CD4-positive, alpha-beta memory T cell (primary cell): ENCODE data around the gene HIPK2. TPM values are rescaled to one million over a fixed set of nuclear protein-coding genes. Genes with fewer than 3 reads are reported as not detected.

ENCODE experiments used
- CTCF ChIA-PET: fragments of 350-600 bp; sonication (Branson Sonifier 250); formaldehyde crosslinking; loops from one replicate; lab custom pipeline; 2021; ENCODE audit warnings: inconsistent platforms; ENCODE audit not compliant: partially characterized antibody; lab: Charles Lee
- POLR2A ChIA-PET: fragments of 350-600 bp; sonication (Branson Sonifier 250); formaldehyde crosslinking; loops from one replicate; lab custom pipeline; 2021; ENCODE audit not compliant: partially characterized antibody; lab: Charles Lee
- DNase-seq, 5 donors: peaks; one replicate each; pipeline versions ENCODE4 v3.0.0 to v3.0.0-alpha.2; 2020 to 2022; ENCODE audit warnings: mixed read lengths in 1 of 5
- H3K27ac ChIP-seq: one replicate; pipeline ENCODE4 v1.7.0; 2013; ENCODE audit warnings: low read depth, low read length
- H3K27me3 ChIP-seq: 2 replicates; pipeline ENCODE4 v1.7.0; 2013; ENCODE audit warnings: mild to moderate bottlenecking, low read length, moderate library complexity; ENCODE audit not compliant: insufficient read depth
- H3K36me3 ChIP-seq: 2 replicates; pipeline ENCODE4 v1.7.0; 2013; ENCODE audit warnings: mild to moderate bottlenecking, low read length, moderate library complexity; ENCODE audit not compliant: insufficient read depth
- H3K4me1 ChIP-seq: 2 replicates; pipeline ENCODE4 v1.7.0; 2013; ENCODE audit warnings: mild to moderate bottlenecking, low read length, moderate library complexity; ENCODE audit not compliant: insufficient read depth
- H3K4me3 ChIP-seq, 2 donors: one replicate each; pipeline ENCODE4 v1.7.0; 2013; ENCODE audit warnings: low read length in 2 of 2, mild to moderate bottlenecking in 1 of 2
- H3K9me3 ChIP-seq, 2 donors: one replicate each; pipeline ENCODE4 v1.7.0; 2013; ENCODE audit warnings: low read length in 2 of 2, control low read depth in 1 of 2; ENCODE audit not compliant: control insufficient read depth in 1 of 2
- H3K27ac Mint-ChIP-seq, 7 donors: one replicate each; pipeline ENCODE4 v1.8.0; 2020 to 2021; ENCODE audit warnings: mixed read lengths in 7 of 7, mild to moderate bottlenecking in 6 of 7, inconsistent platforms in 3 of 7, moderate library complexity in 3 of 7
- H3K27me3 Mint-ChIP-seq, 2 donors: one replicate each; pipeline ENCODE4 v1.8.0; 2020 to 2021; ENCODE audit warnings: mixed read lengths in 2 of 2
- H3K36me3 Mint-ChIP-seq, 2 donors: one replicate each; pipeline ENCODE4 v1.8.0; 2020 to 2021; ENCODE audit warnings: mixed read lengths in 2 of 2, inconsistent platforms in 1 of 2, mild to moderate bottlenecking in 1 of 2
- H3K4me1 Mint-ChIP-seq, 4 donors: one replicate each; pipeline ENCODE4 v1.8.0; 2020 to 2021; ENCODE audit warnings: mixed read lengths in 4 of 4, mild to moderate bottlenecking in 1 of 4
- H3K4me3 Mint-ChIP-seq, 8 donors: one replicate each; pipeline ENCODE4 v1.8.0; 2020 to 2021; ENCODE audit warnings: mixed read lengths in 8 of 8, mild to moderate bottlenecking in 7 of 8, moderate library complexity in 6 of 8, inconsistent platforms in 3 of 8
- H3K9me3 Mint-ChIP-seq, 8 donors: one replicate each; pipeline ENCODE4 v1.8.0; 2020 to 2021; ENCODE audit warnings: mixed read lengths in 8 of 8, mild to moderate bottlenecking in 5 of 8, inconsistent platforms in 3 of 8, moderate library complexity in 1 of 8
- intact Hi-C: fragments of 100-400 bp; cut with micrococcal nuclease; formaldehyde crosslinking; loops from one replicate; pipeline ENCODE4 v1.15.1; 2023
- polyA plus RNA-seq, 2 donors: library from polyadenylated mRNA; unstranded; fragments of 300-500 nt; fragmentation: Illumina TruSeq; gene quantifications; one replicate each; pipeline ENCODE4 v1.2.3, GENCODE V29; 2021
- total RNA-seq, 2 experiments: library from RNA; stranded (reverse); gene quantifications; one replicate each; pipeline ENCODE4 v1.2.3, GENCODE V29; 2021

HIPK2 gene
- total and polyA plus RNA-seq, 4 experiments from 2014 or later = 0.87 to 34.1 (median 17.8) TPM

DNA sequence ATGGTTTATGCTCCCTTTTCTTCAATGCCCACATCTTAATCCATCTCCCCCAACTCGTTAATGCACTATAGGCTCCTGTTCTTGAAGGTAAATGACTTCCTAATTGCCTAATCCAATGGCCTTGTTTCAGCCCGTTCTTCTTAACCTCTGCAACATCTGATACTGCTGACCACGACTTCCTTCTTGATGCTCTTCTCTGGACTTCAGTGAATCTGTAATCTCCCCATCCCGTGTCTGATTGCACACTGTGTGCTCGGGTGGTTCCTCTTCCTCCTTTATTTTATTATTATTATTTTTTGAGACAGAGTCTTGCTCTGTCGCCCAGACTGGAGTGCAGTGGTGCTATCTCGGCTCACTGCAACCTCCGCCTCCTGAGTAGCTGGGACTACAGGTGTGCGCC lies 58.9 kb downstream of the HIPK2 start:
- no peak overlapping the region for H3K27ac Mint-ChIP-seq
- Histone ChIP-seq H3K27me3 (no peaks in the 10 kb centered on the region), H3K36me3 (peaks cover 20% of the 10 kb centered on the region), H3K4me3 (no peak overlapping the region), H3K27ac (no peak overlapping the region), H3K4me1 (peaks cover 12% of the 10 kb centered on the region), H3K9me3 (no peaks in the 10 kb centered on the region)
- H3K27me3 Mint-ChIP-seq = no peaks in the 10 kb centered on the region
- peaks cover 30 to 36% of the 10 kb centered on the region in 2 donors for H3K36me3 Mint-ChIP-seq
- ChIA-PET CTCF (interaction anchor here (1.5 kb wide), 1 partner anchor 73 kb away, joined by 3 read pairs; no protein-coding TSS in a partner anchor), POLR2A (no interaction called here)
- no peaks in the 10 kb centered on the region for H3K9me3 Mint-ChIP-seq
- H3K4me1 Mint-ChIP-seq = peaks cover 0 to 7% (median 3%) of the 10 kb centered on the region in 4 donors
- DNase-seq = no peak
- no peak overlapping the region for H3K4me3 Mint-ChIP-seq
- intact Hi-C loops = no loop called here

DNA sequence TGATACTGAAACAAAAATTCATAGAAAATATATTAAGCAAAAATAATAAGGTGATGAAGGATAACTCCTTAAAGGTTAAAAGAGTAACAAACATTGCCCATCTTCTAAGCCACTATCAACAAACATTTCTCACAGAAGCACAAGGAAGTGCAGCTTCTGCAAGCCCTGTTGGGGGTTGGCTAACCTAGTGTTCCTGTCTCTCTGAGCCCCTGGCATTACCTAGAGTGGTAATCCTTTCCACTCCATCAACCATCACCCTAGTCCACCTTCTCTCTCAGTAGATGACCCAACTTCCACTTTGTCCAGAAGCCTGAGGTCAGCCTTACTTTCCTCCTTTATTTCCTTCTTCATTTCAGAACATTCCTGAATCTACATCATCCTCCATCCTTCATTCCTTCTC lies 59.7 kb downstream of the HIPK2 start:
- H3K4me1 ChIP-seq = peaks cover 12% of the 10 kb centered on the region
- no peak overlapping the region for H3K4me3 Mint-ChIP-seq
- peaks cover 30 to 41% of the 10 kb centered on the region in 2 donors for H3K36me3 Mint-ChIP-seq
- peaks cover 20% of the 10 kb centered on the region for H3K36me3 ChIP-seq
- intact Hi-C loops = no loop called here
- no peaks in the 10 kb centered on the region for H3K27me3 Mint-ChIP-seq
- no peak overlapping the region for H3K4me3 ChIP-seq
- no peak for DNase-seq
- ChIA-PET CTCF (interaction anchor here (1.5 kb wide), 1 partner anchor 73 kb away, joined by 3 read pairs; no protein-coding TSS in a partner anchor), POLR2A (no interaction called here)
- H3K27ac Mint-ChIP-seq = no peak overlapping the region
- H3K27ac ChIP-seq = no peak overlapping the region
- no peaks in the 10 kb centered on the region for H3K9me3 ChIP-seq
- H3K9me3 Mint-ChIP-seq = no peaks in the 10 kb centered on the region
- H3K27me3 ChIP-seq = no peaks in the 10 kb centered on the region
- H3K4me1 Mint-ChIP-seq = peaks cover 0 to 7% (median 3%) of the 10 kb centered on the region in 4 donors

DNA sequence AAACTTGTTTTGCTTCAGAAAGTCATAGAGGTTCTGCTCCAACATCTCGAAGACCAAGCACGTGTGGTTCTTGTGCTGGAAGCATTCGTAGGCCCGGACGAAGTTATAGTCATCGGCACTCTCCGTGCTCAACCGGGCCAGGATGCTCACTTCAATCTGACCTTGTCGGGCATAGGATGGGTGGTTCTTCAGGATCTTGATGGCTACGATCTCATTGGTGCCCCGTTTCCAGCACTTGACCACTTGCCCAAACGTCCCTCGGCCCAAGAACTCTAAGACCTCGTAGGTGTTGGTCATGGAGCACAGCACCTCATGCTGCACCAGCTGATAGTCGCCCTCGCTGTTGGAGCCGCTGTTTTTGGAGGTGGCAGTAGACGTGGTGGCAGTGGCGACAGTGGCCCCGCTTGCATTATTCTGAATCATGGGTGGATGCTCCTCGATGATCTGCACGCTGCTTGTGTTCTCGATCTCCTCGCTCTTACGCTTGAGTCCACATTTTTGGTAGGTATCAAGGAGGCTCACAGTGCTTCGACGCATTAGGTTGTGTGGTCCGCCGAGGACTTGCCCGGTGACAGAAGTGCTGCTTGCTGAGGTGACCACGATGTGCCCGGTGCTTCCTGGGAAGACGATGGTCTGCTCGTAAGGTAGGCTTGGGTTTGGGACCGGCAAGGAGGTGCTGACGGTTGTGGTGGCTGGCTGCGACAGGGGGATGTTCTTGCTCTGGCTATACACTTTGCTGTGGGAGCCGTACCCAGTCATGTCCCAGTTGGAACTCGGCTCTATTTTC lies 61.4 kb downstream of the HIPK2 start:
- peaks cover 20% of the 10 kb centered on the region for H3K36me3 ChIP-seq
- Mint-ChIP-seq H3K9me3 (no peaks in the 10 kb centered on the region), H3K27me3 (no peaks in the 10 kb centered on the region), H3K27ac (peak overlapping the region in 2 of 7 donors; percentile 59 to 75), H3K36me3 (peaks cover 34 to 49% of the 10 kb centered on the region in 2 donors), H3K4me1 (peaks cover 0 to 4% (median 2%) of the 10 kb centered on the region in 4 donors), H3K4me3 (peak overlapping the region in 1 of 8 donors; percentile 32)
- POLR2A ChIA-PET = no interaction called here
- H3K9me3 ChIP-seq = no peaks in the 10 kb centered on the region
- H3K27me3 ChIP-seq = no peaks in the 10 kb centered on the region
- intact Hi-C loops = no loop called here
- peaks cover 12% of the 10 kb centered on the region for H3K4me1 ChIP-seq
- DNase-seq = no peak
- no peak overlapping the region for H3K4me3 ChIP-seq
- CTCF ChIA-PET = no interaction called here
- H3K27ac ChIP-seq = no peak overlapping the region

DNA sequence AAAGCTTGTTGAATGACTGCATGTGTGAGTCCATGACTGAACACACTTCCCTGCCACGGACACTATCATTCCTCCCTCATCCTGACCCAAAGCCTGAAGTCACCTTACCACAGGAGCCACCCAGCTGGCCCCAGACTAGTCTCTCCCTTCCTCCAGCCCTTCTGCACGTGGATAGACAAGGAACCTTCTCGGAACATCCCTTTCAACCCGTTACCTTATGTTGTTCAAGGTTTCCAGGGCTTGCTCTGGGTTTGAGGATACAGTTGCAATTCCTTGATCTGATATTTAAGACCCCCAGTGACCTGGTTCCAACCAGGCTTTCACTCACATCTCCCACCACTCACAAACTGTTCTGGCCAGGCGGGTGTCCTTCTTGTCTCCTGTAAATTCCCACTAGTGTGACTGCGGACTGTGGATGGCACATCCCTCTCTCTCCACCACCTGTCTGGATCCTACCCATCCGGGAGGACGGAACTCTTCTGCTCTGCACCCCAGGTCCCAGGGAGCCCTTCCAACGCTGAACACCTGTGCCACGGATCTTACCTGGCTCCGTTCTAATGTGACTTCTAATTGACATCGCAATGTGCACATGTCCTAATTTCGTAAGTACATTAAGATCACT lies 62.5 kb downstream of the HIPK2 start:
- no peak for DNase-seq
- Mint-ChIP-seq H3K27me3 (no peaks in the 10 kb centered on the region), H3K9me3 (no peaks in the 10 kb centered on the region), H3K4me1 (peaks cover 0 to 7% (median 2%) of the 10 kb centered on the region in 4 donors), H3K4me3 (no peak overlapping the region), H3K36me3 (peaks cover 34 to 49% of the 10 kb centered on the region in 2 donors), H3K27ac (no peak overlapping the region)
- no peak overlapping the region for H3K27ac ChIP-seq
- CTCF ChIA-PET = no interaction called here
- no peak overlapping the region for H3K4me3 ChIP-seq
- H3K4me1 ChIP-seq = peaks cover 1% of the 10 kb centered on the region
- POLR2A ChIA-PET = no interaction called here
- H3K9me3 ChIP-seq = no peaks in the 10 kb centered on the region
- H3K36me3 ChIP-seq = peaks cover 20% of the 10 kb centered on the region
- no peaks in the 10 kb centered on the region for H3K27me3 ChIP-seq
- intact Hi-C loops = no loop called here

DNA sequence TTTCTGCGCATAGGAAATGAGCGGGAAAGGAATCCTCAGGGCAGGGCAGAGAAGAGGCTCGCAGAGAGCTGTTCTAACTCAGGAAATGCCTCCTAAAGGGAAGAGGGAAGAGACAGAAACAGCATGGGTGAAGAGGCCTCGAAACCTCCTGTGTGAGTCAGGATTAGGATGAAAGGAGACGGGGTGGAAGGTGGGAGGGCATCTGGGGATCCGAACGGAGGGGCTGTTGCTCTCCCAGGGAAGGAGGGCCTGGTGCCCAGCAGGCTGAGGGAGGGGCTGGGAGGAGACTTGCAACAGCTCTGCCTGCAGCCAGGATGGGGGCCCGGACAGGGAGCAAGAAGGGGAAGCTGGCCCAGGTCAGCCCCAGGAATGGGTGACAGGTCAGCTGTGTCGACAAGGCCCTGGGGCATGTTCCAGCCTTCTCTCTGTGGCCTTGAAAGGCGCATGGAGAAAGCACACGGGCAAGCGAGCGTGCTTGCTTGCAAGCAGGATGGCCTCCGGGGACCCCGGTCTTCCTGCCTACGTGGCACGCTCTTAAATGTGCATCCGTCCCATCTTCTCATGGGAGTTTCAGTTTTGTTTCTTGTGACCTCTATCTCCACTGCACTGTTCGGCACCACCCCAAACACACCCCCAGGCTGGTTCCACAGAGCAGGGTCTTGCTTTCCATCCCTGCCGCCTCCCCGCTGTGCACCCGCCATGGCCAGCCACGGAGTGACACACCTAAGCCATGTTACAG lies 63.5 kb downstream of the HIPK2 start:
- Histone ChIP-seq H3K27me3 (no peaks in the 10 kb centered on the region), H3K4me3 (no peak overlapping the region), H3K36me3 (peaks cover 20% of the 10 kb centered on the region), H3K9me3 (no peaks in the 10 kb centered on the region), H3K4me1 (no peaks in the 10 kb centered on the region), H3K27ac (no peak overlapping the region)
- POLR2A ChIA-PET = no interaction called here
- peaks cover 0 to 8% (median 4%) of the 10 kb centered on the region in 4 donors for H3K4me1 Mint-ChIP-seq
- no peaks in the 10 kb centered on the region for H3K9me3 Mint-ChIP-seq
- intact Hi-C loops = no loop called here
- no peak overlapping the region for H3K27ac Mint-ChIP-seq
- CTCF ChIA-PET = no interaction called here
- no peak overlapping the region for H3K4me3 Mint-ChIP-seq
- H3K36me3 Mint-ChIP-seq = peaks cover 42 to 55% of the 10 kb centered on the region in 2 donors
- no peak for DNase-seq
- H3K27me3 Mint-ChIP-seq = no peaks in the 10 kb centered on the region

DNA sequence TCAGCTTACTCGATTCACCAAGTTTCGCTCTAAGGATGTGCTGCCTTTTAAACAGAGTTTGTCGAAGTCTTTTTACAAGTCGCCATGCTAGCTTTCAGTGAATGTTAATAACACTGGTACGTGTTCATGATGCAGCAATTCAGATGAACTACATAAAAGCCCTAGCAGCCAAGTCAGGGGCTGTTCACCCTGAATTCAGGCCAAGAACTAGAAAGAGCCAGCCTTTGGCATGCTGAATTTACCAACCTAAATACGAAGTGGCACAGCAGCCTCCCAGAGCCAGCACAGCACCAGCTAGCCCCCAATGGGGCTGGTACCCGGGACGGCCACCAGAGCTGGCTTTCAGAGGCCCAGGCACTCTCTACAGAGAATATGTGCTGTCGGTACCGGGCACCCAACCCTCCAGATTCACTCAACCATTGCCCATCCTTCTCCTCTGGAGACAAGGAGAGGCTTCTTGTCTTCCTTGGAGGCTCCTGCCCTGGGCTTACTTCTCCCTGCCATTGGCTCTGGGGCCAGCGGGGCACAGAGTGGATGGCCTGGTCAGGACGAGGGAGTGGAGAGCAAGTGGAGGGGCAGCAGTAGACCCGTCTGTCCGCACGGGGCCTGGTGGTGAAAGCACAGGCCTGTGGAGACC lies 64.2 kb downstream of the HIPK2 start:
- Histone ChIP-seq H3K4me1 (no peaks in the 10 kb centered on the region), H3K27me3 (no peaks in the 10 kb centered on the region), H3K36me3 (peaks cover 20% of the 10 kb centered on the region), H3K27ac (no peak overlapping the region), H3K4me3 (no peak overlapping the region), H3K9me3 (no peaks in the 10 kb centered on the region)
- intact Hi-C loops = no loop called here
- DNase-seq = no peak
- H3K9me3 Mint-ChIP-seq = no peaks in the 10 kb centered on the region
- H3K4me3 Mint-ChIP-seq = no peak overlapping the region
- peaks cover 0 to 8% (median 4%) of the 10 kb centered on the region in 4 donors for H3K4me1 Mint-ChIP-seq
- H3K36me3 Mint-ChIP-seq = peaks cover 45 to 58% of the 10 kb centered on the region in 2 donors
- H3K27me3 Mint-ChIP-seq = no peaks in the 10 kb centered on the region
- ChIA-PET CTCF (no interaction called here), POLR2A (no interaction called here)
- no peak overlapping the region for H3K27ac Mint-ChIP-seq
